Measurements from ENCODE around the gene KHDC4. TPM values are rescaled to one million over a fixed set of nuclear protein-coding genes. Genes with fewer than 3 reads are reported as not detected.

The KHDC4 gene
- total and polyA plus RNA-seq, 2 of the 4 experiments (the other 2 are of a cell fraction): 28.0 to 29.9 TPM

- no peak overlapping the region for H2AK5ac ChIP-seq (ENCODE audit: low read depth, low read length)
- CTCF ChIA-PET: interaction anchor here (0.6 to 1.8 kb wide), 2 partner anchors 10 to 84 kb away, joined by 3 to 8 read pairs; no protein-coding TSS in a partner anchor
Observed at GRCh38 chr1:155904261-155904660, 30.0 kb downstream of the KHDC4 start.

More at GRCh38 chr1:155904261-155904660, 30.0 kb downstream of the KHDC4 start:
- intact Hi-C loops (cut with micrococcal nuclease): no loop called here
- no peak overlapping the region for H2BK15ac ChIP-seq (ENCODE audit: low read depth, low read length)
- dilution Hi-C loops (cut with HindIII; ENCODE audit: low sequenced_read_pairs, unreplicated experiment): no loop called here
- no peaks in the 10 kb centered on the region for H3K4me1 ChIP-seq (ENCODE audit: control insufficient read depth, insufficient read depth, low read length)
- no peak overlapping the region for H2AK9ac ChIP-seq (replicated peaks; ENCODE audit: low read depth, low read length, poor library complexity)
- no peak overlapping the region for H4K91ac ChIP-seq (ENCODE audit: insufficient read depth, low read depth, low read length)
- in situ Hi-C loops (cut with MboI; ENCODE audit: low sequenced_read_pairs): no loop called here
- no peaks in the 10 kb centered on the region; the same call in 1 of the 2 replicates for H4K20me1 ChIP-seq (ENCODE audit: insufficient read depth, low read length)
- no peak overlapping the region for H2BK5ac ChIP-seq (ENCODE audit: low read depth, low read length, poor library complexity, severe bottlenecking)
- H3K56ac ChIP-seq (ENCODE audit: extremely low read depth, insufficient read depth, low read length): no peak overlapping the region
- peaks cover 2% of the 10 kb centered on the region; the same call in 1 of the 2 replicates for H3K9me1 ChIP-seq (ENCODE audit: insufficient read depth, low read length)
- no peak overlapping the region for H3K4me3 ChIP-seq (ENCODE audit: insufficient read depth, low read depth, low read length)
- H3K18ac ChIP-seq (ENCODE audit: low read depth, low read length): no peak overlapping the region
- DNase-seq: no peak
- no TSS peak for BruUV-seq (replicated peaks)
- H3K14ac ChIP-seq (replicated peaks; ENCODE audit: low read depth, low read length): no peak overlapping the region
- no peak overlapping the region for H2BK20ac ChIP-seq (ENCODE audit: low read depth, low read length)
- no peak overlapping the region for H3K27ac ChIP-seq (ENCODE audit: insufficient read depth, low read length)
- H3K9ac ChIP-seq (ENCODE audit: low read depth, low read length): no peak overlapping the region
- no peak for ATAC-seq (ENCODE audit: low read depth)
- H3K9me3 ChIP-seq (ENCODE audit: control insufficient read depth, insufficient read depth, low read length): no peaks in the 10 kb centered on the region
- no peak overlapping the region for H4K8ac ChIP-seq (ENCODE audit: low read depth in 2 of 2, low read length in 2 of 2)
- H2BK120ac ChIP-seq (ENCODE audit: low read depth, low read length): no peak overlapping the region
- no peak overlapping the region for H3K4ac ChIP-seq (ENCODE audit: low read depth, low read length)
- H4K5ac ChIP-seq (ENCODE audit: low read depth, low read length): no peak overlapping the region
- H2AFZ ChIP-seq (replicated peaks; ENCODE audit: low read length, poor library complexity): no peak overlapping the region
- H3K27me3 ChIP-seq (ENCODE audit: control insufficient read depth, insufficient read depth, low read length): no peaks in the 10 kb centered on the region
- H3K79me1 ChIP-seq (ENCODE audit: low read depth in 1 of 2, low read length in 2 of 2): peaks cover 36 to 45% of the 10 kb centered on the region in 2 experiments
- POLR2A ChIA-PET (ENCODE audit: unreplicated experiment): no interaction called here
- 100% methylated on average over 4 of the region's 12 CpGs; no CpG with 5 or more reads in 1 of the 2 experiments for WGBS, 2 experiments (ENCODE audit: extremely low coverage in 2 of 2, insufficient read length in 1 of 2)
- no peak overlapping the region for H3K4me2 ChIP-seq (ENCODE audit: low read depth, low read length)
- peaks cover 59% of the 10 kb centered on the region for H3K36me3 ChIP-seq (ENCODE audit: control insufficient read depth, insufficient read depth, low read length)
- no peak overlapping the region for H3K23ac ChIP-seq (ENCODE audit: low read depth, low read length)
- TF ChIP-seq RCOR1 (IDR thresholded peaks at IDR 0.05; ENCODE audit: insufficient replicate concordance, low read length) (no peak), POLR2A (IDR thresholded peaks at IDR 0.05; ENCODE audit: low read depth, low read length) (no peak), RFX5 (IDR thresholded peaks at IDR 0.05; ENCODE audit: low read depth, low read length) (no peak), CEBPB (IDR thresholded peaks at IDR 0.05; ENCODE audit: low read depth, low read length) (no peak), CTCF (conservative IDR thresholded peaks at IDR 0.05; ENCODE audit: low read depth, low read length) (no peak), MXI1 (IDR thresholded peaks at IDR 0.05; ENCODE audit: borderline replicate concordance, low read depth, low read length) (no peak), CHD1 (IDR thresholded peaks at IDR 0.05; ENCODE audit: low read depth, low read length) (no peak), SMC3 (IDR thresholded peaks at IDR 0.05; ENCODE audit: low read depth, low read length) (no peak), NFE2L2 (IDR thresholded peaks at IDR 0.05; ENCODE audit: low read depth, low read length) (no peak), USF2 (IDR thresholded peaks at IDR 0.05; ENCODE audit: low read depth, low read length) (no peak), RAD21 (IDR thresholded peaks at IDR 0.05; ENCODE audit: low read length) (no peak), FOS (IDR thresholded peaks at IDR 0.05; ENCODE audit: low read depth, low read length) (no peak), MAFK (IDR thresholded peaks at IDR 0.05; ENCODE audit: low read depth, low read length) (no peak), MAZ (IDR thresholded peaks at IDR 0.05; ENCODE audit: borderline replicate concordance, low read depth, low read length) (no peak), BHLHE40 (IDR thresholded peaks at IDR 0.05; ENCODE audit: low read depth, low read length) (no peak), ELK1 (IDR thresholded peaks at IDR 0.05; ENCODE audit: borderline replicate concordance, low read depth, low read length) (no peak)

Measured in IMR-90 (cell line).